Retinal pigment epithelial cell (primary cell): ENCODE measurements around the gene SCGB1D1.

Experiments used
- DNase-seq: peaks from one replicate; pipeline ENCODE4 v3.0.0-alpha.2; 2010; ENCODE audit warnings: low read depth
- H3K4me3 ChIP-seq: 2 replicates; pipeline ENCODE4 v1.5.1; 2011; ENCODE audit warnings: mild to moderate bottlenecking, low read length, control low read depth, moderate library complexity
- CTCF ChIP-seq: conservative IDR thresholded peaks from 2 replicates; pipeline ENCODE4 v1.5.1; 2011; ENCODE audit warnings: low read depth, low read length, control low read depth, inconsistent platforms

SCGB1D1 gene

GRCh38 chr11:62233730-62234129 is 43.7 kb downstream of the SCGB1D1 start:
- peak; percentile 31 for TF ChIP-seq CTCF
- H3K4me3 ChIP-seq = no peak overlapping the region
- no peak for DNase-seq

- TF ChIP-seq CTCF = no peak
- H3K4me3 ChIP-seq = no peak overlapping the region
- DNase-seq = no peak
Observed at GRCh38 chr11:62236187-62236586, 46.2 kb downstream of the SCGB1D1 start.

DNA sequence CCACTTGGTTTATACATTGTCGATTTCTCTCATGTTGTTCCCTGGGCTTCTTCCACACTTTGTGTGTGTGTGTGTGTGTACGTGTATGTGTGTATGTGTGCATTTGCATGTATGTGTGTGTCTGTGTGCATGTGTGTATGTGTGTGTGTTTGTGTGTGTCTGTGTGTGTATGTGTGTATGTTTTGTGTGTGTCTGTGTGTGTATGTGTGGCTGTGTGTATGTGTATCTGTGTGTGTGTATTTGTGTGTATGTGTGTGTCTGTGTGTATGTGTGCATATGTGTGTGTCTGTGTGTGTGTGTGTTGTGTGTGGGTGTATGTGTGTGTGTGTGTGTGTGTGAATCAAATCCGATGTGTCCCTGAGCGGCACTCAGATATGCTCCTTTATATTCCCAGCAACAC is 47.5 kb downstream of the SCGB1D1 start:
- DNase-seq = no peak
- no peak overlapping the region for H3K4me3 ChIP-seq
- TF ChIP-seq CTCF = no peak

GRCh38 chr11:62238151-62238550 is 48.1 kb downstream of the SCGB1D1 start:
- H3K4me3 ChIP-seq = no peak overlapping the region
- no peak for DNase-seq
- no peak for TF ChIP-seq CTCF

DNA sequence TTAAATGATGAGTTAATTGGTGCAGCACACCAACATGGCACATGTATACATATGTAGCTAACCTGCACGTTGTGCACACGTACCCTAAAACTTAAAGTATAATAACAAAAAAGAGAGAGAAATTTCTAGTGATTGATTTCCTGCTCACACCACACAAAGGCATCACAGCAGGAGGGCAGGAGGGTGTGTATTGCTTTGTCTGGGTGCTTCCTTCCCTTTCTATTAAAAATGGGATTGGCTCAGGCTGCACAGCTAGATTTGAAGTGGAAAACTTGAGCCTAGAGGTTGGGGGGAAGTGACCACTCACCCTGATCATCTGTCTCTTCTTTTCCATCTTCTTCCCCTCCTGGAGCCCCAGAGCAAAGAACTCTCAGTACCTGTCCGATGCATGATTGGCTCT is 51.1 kb downstream of the SCGB1D1 start:
- H3K4me3 ChIP-seq = no peak overlapping the region
- no peak for TF ChIP-seq CTCF
- no peak for DNase-seq

DNA sequence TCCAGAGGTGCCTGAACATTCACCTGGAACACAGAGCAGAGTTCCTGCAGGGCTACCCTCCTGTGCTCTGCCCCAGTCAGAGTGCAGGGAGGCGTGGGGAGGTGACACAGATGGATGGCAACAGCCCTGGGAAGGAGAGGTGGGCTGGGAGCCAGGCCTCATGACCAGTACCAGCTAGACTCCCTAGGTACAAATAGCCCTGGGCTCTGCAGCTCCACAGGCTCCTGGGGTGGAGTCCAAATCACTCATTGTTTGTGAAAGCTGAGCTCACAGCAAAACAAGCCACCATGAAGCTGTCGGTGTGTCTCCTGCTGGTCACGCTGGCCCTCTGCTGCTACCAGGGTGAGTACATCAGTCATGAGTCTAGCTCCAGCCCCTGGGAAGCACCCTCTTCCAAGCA is 52.0 kb downstream of the SCGB1D1 start, which contains the start of gene SCGB1D2:
SCGB1D2 (plus strand) TSS at position 219 of the 400 bp plus-strand sequence; CDS start at position 288, 69 bp downstream.
- DNase-seq = no peak
- no peak within 1 kb of the TSS for H3K4me3 ChIP-seq
- TF ChIP-seq CTCF = no peak
